Measurements from ENCODE around the gene PROCA1. TPM values are rescaled to one million over a fixed set of nuclear protein-coding genes. Genes with fewer than 3 reads are reported as not detected.

Gene PROCA1
- total RNA-seq, 2 donors from 2014 or later = 0.94 to 1.4 TPM

DNA sequence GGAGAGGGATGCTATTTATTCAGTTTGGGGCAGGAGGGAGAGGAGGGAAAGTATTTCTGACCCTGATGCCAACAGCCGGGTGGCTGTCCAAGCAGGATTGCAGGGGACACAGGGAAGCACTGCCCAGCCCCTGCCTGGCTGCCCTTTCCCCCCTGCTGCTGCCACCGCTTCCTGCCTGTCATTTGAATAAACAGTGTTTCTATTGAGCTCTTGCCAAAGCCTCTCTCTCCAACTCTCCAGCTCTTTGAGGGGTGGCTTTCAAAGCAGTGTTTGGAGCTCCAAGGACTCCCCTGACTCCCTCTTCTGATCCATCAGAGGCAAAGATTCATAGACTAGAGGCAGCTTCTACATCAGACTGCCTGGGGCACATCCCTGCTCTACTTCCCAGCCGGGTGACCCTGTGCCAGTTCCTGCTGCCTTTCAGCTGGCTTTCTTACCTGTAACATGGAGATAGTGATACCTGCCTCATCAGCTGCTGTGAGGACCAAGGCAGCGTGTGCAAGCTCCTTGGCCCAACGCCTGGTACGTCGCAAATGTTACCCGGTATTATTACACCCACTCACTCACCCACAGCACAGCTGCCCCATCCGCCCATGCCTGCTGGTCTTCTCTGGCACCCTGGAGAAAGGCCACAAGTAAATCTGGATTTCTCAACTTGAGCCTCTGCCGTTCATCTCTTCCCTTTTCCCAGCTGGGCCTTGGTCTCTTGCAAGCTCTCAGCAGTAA lies 9.5 kb downstream of the PROCA1 start:
- H3K36me3 ChIP-seq = peaks cover 64% of the 10 kb centered on the region
- no peaks in the 10 kb centered on the region for H3K4me1 ChIP-seq
- DNase-seq (ENCODE audit: low spot score) = no peak
- no peaks in the 10 kb centered on the region for H3K9me3 ChIP-seq
- no peaks in the 10 kb centered on the region for H3K27me3 ChIP-seq
- no peak overlapping the region for H3K4me3 ChIP-seq
- TF ChIP-seq, protein P1, sequence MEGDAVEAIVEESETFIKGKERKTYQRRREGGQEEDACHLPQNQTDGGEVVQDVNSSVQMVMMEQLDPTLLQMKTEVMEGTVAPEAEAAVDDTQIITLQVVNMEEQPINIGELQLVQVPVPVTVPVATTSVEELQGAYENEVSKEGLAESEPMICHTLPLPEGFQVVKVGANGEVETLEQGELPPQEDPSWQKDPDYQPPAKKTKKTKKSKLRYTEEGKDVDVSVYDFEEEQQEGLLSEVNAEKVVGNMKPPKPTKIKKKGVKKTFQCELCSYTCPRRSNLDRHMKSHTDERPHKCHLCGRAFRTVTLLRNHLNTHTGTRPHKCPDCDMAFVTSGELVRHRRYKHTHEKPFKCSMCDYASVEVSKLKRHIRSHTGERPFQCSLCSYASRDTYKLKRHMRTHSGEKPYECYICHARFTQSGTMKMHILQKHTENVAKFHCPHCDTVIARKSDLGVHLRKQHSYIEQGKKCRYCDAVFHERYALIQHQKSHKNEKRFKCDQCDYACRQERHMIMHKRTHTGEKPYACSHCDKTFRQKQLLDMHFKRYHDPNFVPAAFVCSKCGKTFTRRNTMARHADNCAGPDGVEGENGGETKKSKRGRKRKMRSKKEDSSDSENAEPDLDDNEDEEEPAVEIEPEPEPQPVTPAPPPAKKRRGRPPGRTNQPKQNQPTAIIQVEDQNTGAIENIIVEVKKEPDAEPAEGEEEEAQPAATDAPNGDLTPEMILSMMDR (IDR thresholded peaks at IDR 0.05) = no peak
- no peak overlapping the region for H3K27ac ChIP-seq

DNA sequence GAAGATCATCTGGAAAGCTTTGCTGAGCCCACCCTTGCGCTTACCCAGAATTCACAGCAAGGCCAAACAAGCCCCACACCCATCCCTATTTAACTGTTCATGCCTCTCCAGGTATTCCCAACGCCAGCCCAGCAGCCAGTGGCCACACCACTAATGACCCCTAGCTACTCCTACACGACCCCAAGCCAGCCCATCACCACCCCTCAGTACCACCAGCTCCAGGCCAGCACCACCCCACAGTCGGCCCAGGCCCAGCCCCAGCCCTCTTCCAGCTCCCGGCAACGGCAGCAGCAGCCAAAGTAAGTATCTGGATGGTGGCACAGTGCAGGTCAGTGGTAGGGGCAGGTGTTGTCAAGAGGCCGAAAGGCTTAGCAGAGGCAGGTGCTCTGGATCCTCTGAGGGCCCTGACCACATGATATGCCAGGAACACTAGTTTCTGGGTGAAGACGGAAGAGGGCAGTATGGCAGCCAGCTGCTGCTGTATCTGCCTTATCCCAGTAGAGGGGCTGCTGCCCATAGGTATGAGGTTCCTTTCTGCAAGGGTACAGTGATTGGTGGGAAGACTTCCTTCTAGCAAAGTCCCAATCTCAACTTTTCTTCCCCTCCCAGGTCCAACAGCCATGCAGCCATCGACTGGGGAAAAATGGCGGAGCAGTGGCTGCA lies 10.7 kb downstream of the PROCA1 start:
- H3K4me1 ChIP-seq = no peaks in the 10 kb centered on the region
- DNase-seq (ENCODE audit: low spot score) = no peak
- H3K36me3 ChIP-seq = peaks cover 75% of the 10 kb centered on the region
- no peaks in the 10 kb centered on the region for H3K27me3 ChIP-seq
- no peak overlapping the region for H3K27ac ChIP-seq
- no peak overlapping the region for H3K4me3 ChIP-seq
- TF ChIP-seq, protein P1 (IDR thresholded peaks at IDR 0.05) = no peak
- no peaks in the 10 kb centered on the region for H3K9me3 ChIP-seq

DNA sequence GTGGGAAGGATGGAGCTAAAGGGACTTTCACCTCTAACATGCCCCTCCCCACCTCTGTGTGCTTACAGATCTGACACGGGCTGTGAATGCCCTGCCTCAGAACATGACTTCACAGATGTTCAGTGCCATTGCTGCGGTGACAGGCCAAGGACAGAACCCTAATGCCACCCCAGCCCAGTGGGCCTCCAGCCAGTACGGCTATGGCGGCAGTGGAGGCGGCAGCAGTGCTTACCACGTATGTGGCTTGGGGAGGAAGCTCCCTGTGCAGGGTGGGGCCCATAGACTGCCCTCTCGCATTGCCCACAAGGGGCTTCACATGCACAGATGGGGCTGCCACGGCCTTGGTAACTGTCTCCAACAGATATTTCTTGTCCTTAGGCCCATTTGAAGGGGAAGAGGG lies 11.4 kb downstream of the PROCA1 start:
- no peaks in the 10 kb centered on the region for H3K4me1 ChIP-seq
- H3K36me3 ChIP-seq = peaks cover 82% of the 10 kb centered on the region
- no peak overlapping the region for H3K4me3 ChIP-seq
- no peak overlapping the region for H3K27ac ChIP-seq
- no peaks in the 10 kb centered on the region for H3K27me3 ChIP-seq
- TF ChIP-seq, protein P1 (IDR thresholded peaks at IDR 0.05) = no peak
- no peaks in the 10 kb centered on the region for H3K9me3 ChIP-seq
- no peak for DNase-seq (ENCODE audit: low spot score)

DNA sequence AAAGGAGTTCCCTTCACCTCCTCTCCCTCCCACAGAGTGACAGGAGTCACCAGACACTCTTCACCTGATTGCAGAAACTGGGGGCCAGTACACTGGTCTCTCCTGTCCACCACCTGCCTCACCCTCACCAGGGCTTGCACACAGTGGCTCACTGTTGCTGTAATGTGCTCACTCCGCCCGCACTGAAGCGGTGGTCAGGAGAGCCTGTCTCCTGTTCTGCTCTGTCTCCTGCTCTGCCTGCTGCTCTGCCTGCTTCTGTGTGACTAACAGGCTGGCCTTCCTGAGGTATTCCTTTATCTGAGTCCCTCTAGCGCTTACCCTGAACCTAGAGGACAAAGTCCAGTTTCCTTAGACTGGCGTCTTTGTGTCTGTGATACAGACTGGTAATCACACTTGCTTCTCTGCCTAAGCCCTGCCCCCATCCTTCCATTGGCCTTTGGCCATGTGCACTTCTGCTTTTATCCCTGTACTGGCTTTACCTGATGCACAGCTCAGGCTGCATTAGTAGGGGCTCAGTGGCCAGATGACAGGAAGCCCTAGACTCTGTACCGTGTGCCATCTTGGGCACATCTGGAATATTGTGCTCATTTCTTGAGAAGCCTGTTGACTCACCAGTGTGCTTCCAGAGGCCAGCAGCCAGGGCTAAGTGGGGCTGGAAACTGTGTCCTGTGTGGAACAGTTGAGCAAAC lies 13.3 kb downstream of the PROCA1 start:
- Histone ChIP-seq H3K4me1 (no peaks in the 10 kb centered on the region), H3K36me3 (peaks cover 99% of the 10 kb centered on the region), H3K4me3 (no peak overlapping the region), H3K9me3 (no peaks in the 10 kb centered on the region), H3K27ac (no peak overlapping the region), H3K27me3 (no peaks in the 10 kb centered on the region)
- DNase-seq (ENCODE audit: low spot score) = no peak
- TF ChIP-seq, protein P1 (IDR thresholded peaks at IDR 0.05) = no peak

DNA sequence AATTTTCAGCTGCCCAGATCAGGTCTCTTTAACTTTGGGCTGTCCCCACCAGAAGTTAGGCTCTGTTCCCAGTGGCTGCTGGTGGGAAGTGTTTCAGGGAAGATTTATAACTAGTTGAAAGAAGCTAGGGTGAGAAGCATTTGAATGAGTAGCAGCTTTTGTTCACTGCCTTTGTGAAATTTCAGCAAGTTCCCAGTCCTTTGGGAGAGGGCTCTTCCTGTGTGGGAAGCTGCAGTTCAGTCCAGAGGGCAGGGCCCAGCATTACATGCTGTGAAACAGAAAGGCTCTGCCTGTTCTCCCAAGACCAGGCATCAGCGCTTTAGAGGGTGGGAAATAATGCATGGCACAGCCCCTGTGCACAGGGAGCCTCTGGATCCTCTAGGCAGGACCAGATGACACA lies 17.8 kb downstream of the PROCA1 start:
- DNase-seq (ENCODE audit: low spot score) = no peak
- no peaks in the 10 kb centered on the region for H3K27me3 ChIP-seq
- no peaks in the 10 kb centered on the region for H3K4me1 ChIP-seq
- peaks cover 97% of the 10 kb centered on the region for H3K36me3 ChIP-seq
- H3K9me3 ChIP-seq = no peaks in the 10 kb centered on the region
- TF ChIP-seq, protein P1 (IDR thresholded peaks at IDR 0.05) = no peak
- no peak overlapping the region for H3K27ac ChIP-seq
- H3K4me3 ChIP-seq = no peak overlapping the region

Measured in right atrium auricular region (tissue), 2 donors.